T-cell (primary cell): ENCODE measurements around the gene HMGB4. TPM values are rescaled to one million over a fixed set of nuclear protein-coding genes. Genes with fewer than 3 reads are reported as not detected.

Experiments
- ATAC-seq, 4 experiments: fragments of 200-7000 bp in 3 of 4; fragments of 150-1000 bp in 1 of 4; cut with Tn5 transposase; replicated peaks in 1 of 4; 1 replicate in 3 of 4; 2 replicates in 1 of 4; pipeline ENCODE4 v1.10.0; 2021; ENCODE audit warnings: moderate library complexity in 3 of 4, mild to moderate bottlenecking in 2 of 4, moderate number of reproducible peaks in 1 of 4
- CTCF ChIA-PET, 2 donors: fragments of 300-600 bp; sonication (Branson Sonifier 250); formaldehyde crosslinking; loops; one replicate each; lab custom pipeline; 2022; ENCODE audit warnings: antibody characterized with exemption in 2 of 2; lab: Charles Lee
- POLR2A ChIA-PET, 2 donors: fragments of 300-600 bp; sonication (Branson Sonifier 250); formaldehyde crosslinking; loops; one replicate each; lab custom pipeline; 2022; ENCODE audit warnings: antibody characterized with exemption in 2 of 2; lab: Charles Lee
- DNase-seq, 35 experiments: peaks; one replicate each; pipeline versions ENCODE4 v3.0.0 to v3.0.0-alpha.2; 2013 to 2023
- H3K27ac ChIP-seq: one replicate; pipeline ENCODE4 v1.5.1; 2013; ENCODE audit warnings: low read length
- H3K27me3 ChIP-seq, 2 experiments: replicated peaks in 1 of 2; 1 replicate in 1 of 2; 2 replicates in 1 of 2; pipeline versions ENCODE4 v1.6.1 to v1.7.0; 2013; ENCODE audit warnings: low read length in 1 of 2, mixed read lengths in 1 of 2; ENCODE audit not compliant: control insufficient read depth in 2 of 2, insufficient read depth in 2 of 2; ENCODE audit errors: extremely low read depth in 1 of 2
- H3K36me3 ChIP-seq, 2 donors: 1 replicate in 1 of 2; 2 replicates in 1 of 2; pipeline versions ENCODE4 v1.6.1 to v1.7.0; 2013; ENCODE audit warnings: low read length in 1 of 2; ENCODE audit not compliant: control insufficient read depth in 2 of 2, insufficient read depth in 1 of 2; ENCODE audit errors: extremely low read depth in 1 of 2
- H3K4me1 ChIP-seq, 2 experiments: 1 replicate in 1 of 2; 2 replicates in 1 of 2; pipeline versions ENCODE4 v1.6.1 to v1.7.0; 2013; ENCODE audit warnings: low read length in 2 of 2, mixed read lengths in 1 of 2; ENCODE audit not compliant: insufficient read depth in 2 of 2, control insufficient read depth in 1 of 2; ENCODE audit errors: extremely low read depth in 1 of 2
- H3K4me3 ChIP-seq, 2 donors: 1 replicate in 1 of 2; 2 replicates in 1 of 2; pipeline versions ENCODE4 v1.5.1 to v1.7.0; 2013; ENCODE audit warnings: mild to moderate bottlenecking in 2 of 2, low read length in 1 of 2, moderate library complexity in 1 of 2; ENCODE audit not compliant: control insufficient read depth in 1 of 2; ENCODE audit errors: extremely low read depth in 1 of 2
- H3K9me3 ChIP-seq: 2 replicates; pipeline ENCODE4 v1.7.0; 2013
- H3K27ac Mint-ChIP-seq, 2 donors: one replicate each; pipeline ENCODE4 v1.8.0; 2020 to 2021; ENCODE audit warnings: mild to moderate bottlenecking in 2 of 2, mixed read lengths in 2 of 2
- H3K27me3 Mint-ChIP-seq, 2 donors: one replicate each; pipeline ENCODE4 v1.8.0; 2021 to 2022; ENCODE audit warnings: mixed read lengths in 2 of 2
- H3K36me3 Mint-ChIP-seq: one replicate; pipeline ENCODE4 v1.8.0; 2021; ENCODE audit warnings: mixed read lengths
- H3K4me1 Mint-ChIP-seq, 3 donors: one replicate each; pipeline ENCODE4 v1.8.0; 2020 to 2022; ENCODE audit warnings: mixed read lengths in 3 of 3, mild to moderate bottlenecking in 1 of 3
- H3K4me3 Mint-ChIP-seq, 3 donors: one replicate each; pipeline ENCODE4 v1.8.0; 2020 to 2022; ENCODE audit warnings: mild to moderate bottlenecking in 3 of 3, mixed read lengths in 3 of 3, moderate library complexity in 3 of 3
- H3K9me3 Mint-ChIP-seq, 3 donors: one replicate each; pipeline ENCODE4 v1.8.0; 2020 to 2022; ENCODE audit warnings: mixed read lengths in 3 of 3
- WGBS: methylation state at CpG from one replicate; pipeline ENCODE4 v1.1.5; 2013; ENCODE audit warnings: missing lambda C conversion rate; ENCODE audit not compliant: insufficient coverage; 5-methylcytosine and 5-hydroxymethylcytosine counted together
- total RNA-seq, 35 experiments: library from RNA in 6 of 35; stranded (reverse) in 6 of 35; fragments of 120-200 nt in 1 of 35; gene quantifications; one replicate each; pipeline versions ENCODE4 v1.2.1 to v1.2.4 and lab custom pipeline; 2013 to 2026

Gene HMGB4
- total RNA-seq, 5 donors from 2014 or later (not counting 1 experiment from before 2014, with no cell fraction given) = not detected

- ChIA-PET POLR2A (no interaction called here), CTCF (no interaction called here)
- Histone ChIP-seq H3K27ac (no peak overlapping the region), H3K4me1 (no peaks in the 10 kb centered on the region), H3K4me3 (no peak overlapping the region), H3K36me3 (no peaks in the 10 kb centered on the region), H3K9me3 (no peaks in the 10 kb centered on the region), H3K27me3 (peaks cover 0 to 8% of the 10 kb centered on the region in 2 experiments)
- H3K4me1 Mint-ChIP-seq = no peaks in the 10 kb centered on the region
- H3K36me3 Mint-ChIP-seq = no peaks in the 10 kb centered on the region
- H3K27me3 Mint-ChIP-seq = peaks cover 12 to 34% of the 10 kb centered on the region in 2 donors
- H3K4me3 Mint-ChIP-seq = no peak overlapping the region
- H3K9me3 Mint-ChIP-seq = peaks cover 0 to 3% (median 0%) of the 10 kb centered on the region in 3 donors
- DNase-seq (no peak), ATAC-seq (no peak)
- 60% methylated on average over 3 of the region's 5 CpGs for WGBS
- no peak overlapping the region for H3K27ac Mint-ChIP-seq
These were observed 13.2 kb downstream of the HMGB4 start for GRCh38 chr1:33876970-33877650.

GRCh38 chr1:33878392-33878791 lies 14.5 kb downstream of the HMGB4 start:
- WGBS = 65% methylated on average over 2 of the region's 2 CpGs
- H3K4me3 Mint-ChIP-seq = no peak overlapping the region
- no peak overlapping the region for H3K27ac Mint-ChIP-seq
- H3K4me1 Mint-ChIP-seq = no peaks in the 10 kb centered on the region
- H3K27me3 Mint-ChIP-seq = peaks cover 14 to 36% of the 10 kb centered on the region in 2 donors
- Histone ChIP-seq H3K9me3 (no peaks in the 10 kb centered on the region), H3K36me3 (no peaks in the 10 kb centered on the region), H3K27ac (no peak overlapping the region), H3K27me3 (peaks cover 0 to 8% of the 10 kb centered on the region in 2 experiments), H3K4me3 (no peak overlapping the region), H3K4me1 (no peaks in the 10 kb centered on the region)
- no peaks in the 10 kb centered on the region for H3K36me3 Mint-ChIP-seq
- ATAC-seq (no peak), DNase-seq (no peak)
- CTCF ChIA-PET = no interaction called here
- H3K9me3 Mint-ChIP-seq = peaks cover 0 to 3% (median 0%) of the 10 kb centered on the region in 3 donors
- POLR2A ChIA-PET = no interaction called here

- Histone ChIP-seq H3K4me3 (no peak overlapping the region), H3K9me3 (no peaks in the 10 kb centered on the region), H3K4me1 (no peaks in the 10 kb centered on the region), H3K27ac (no peak overlapping the region), H3K36me3 (no peaks in the 10 kb centered on the region), H3K27me3 (peaks cover 0 to 9% of the 10 kb centered on the region in 2 experiments)
- no peaks in the 10 kb centered on the region for H3K9me3 Mint-ChIP-seq
- H3K4me3 Mint-ChIP-seq = no peak overlapping the region
- no peaks in the 10 kb centered on the region for H3K36me3 Mint-ChIP-seq
- no peaks in the 10 kb centered on the region for H3K4me1 Mint-ChIP-seq
- no peak for ATAC-seq
- WGBS = no CpG with 5 or more reads among the region's 2 CpGs
- POLR2A ChIA-PET = no interaction called here
- H3K27ac Mint-ChIP-seq = no peak overlapping the region
- DNase-seq = no peak
- peaks cover 19 to 33% of the 10 kb centered on the region in 2 donors for H3K27me3 Mint-ChIP-seq
- CTCF ChIA-PET = no interaction called here
These were observed 16.4 kb downstream of the HMGB4 start for GRCh38 chr1:33880305-33880704.

- WGBS = 29% methylated on average over 3 of the region's 5 CpGs
- Histone ChIP-seq H3K9me3 (no peaks in the 10 kb centered on the region), H3K27me3 (peaks cover 0 to 6% of the 10 kb centered on the region in 2 experiments), H3K4me1 (no peaks in the 10 kb centered on the region), H3K4me3 (no peak overlapping the region), H3K27ac (no peak overlapping the region), H3K36me3 (no peaks in the 10 kb centered on the region)
- Mint-ChIP-seq H3K9me3 (no peaks in the 10 kb centered on the region), H3K27me3 (peaks cover 15 to 23% of the 10 kb centered on the region in 2 donors), H3K4me3 (no peak overlapping the region), H3K27ac (no peak overlapping the region), H3K4me1 (no peaks in the 10 kb centered on the region), H3K36me3 (no peaks in the 10 kb centered on the region)
- no peak for DNase-seq
- POLR2A ChIA-PET = no interaction called here
- ATAC-seq = no peak
- CTCF ChIA-PET = no interaction called here
These were observed 22.6 kb downstream of the HMGB4 start for GRCh38 chr1:33886496-33886895.

- peaks cover 0 to 3% (median 0%) of the 10 kb centered on the region in 3 donors for H3K9me3 Mint-ChIP-seq
- POLR2A ChIA-PET = no interaction called here
- DNase-seq (no peak), ATAC-seq (no peak)
- 83% methylated on average over 1 of the region's 3 CpGs for WGBS
- peaks cover 9 to 11% of the 10 kb centered on the region in 2 donors for H3K27me3 Mint-ChIP-seq
- no peak overlapping the region for H3K27ac ChIP-seq
- no peaks in the 10 kb centered on the region for H3K36me3 ChIP-seq
- no peak overlapping the region for H3K27ac Mint-ChIP-seq
- no peaks in the 10 kb centered on the region for H3K4me1 ChIP-seq
- H3K27me3 ChIP-seq = peaks cover 0 to 7% of the 10 kb centered on the region in 2 experiments
- H3K4me3 ChIP-seq = no peak overlapping the region
- CTCF ChIA-PET = no interaction called here
- H3K36me3 Mint-ChIP-seq = no peaks in the 10 kb centered on the region
- no peaks in the 10 kb centered on the region for H3K4me1 Mint-ChIP-seq
- H3K9me3 ChIP-seq = no peaks in the 10 kb centered on the region
- no peak overlapping the region for H3K4me3 Mint-ChIP-seq
These were observed 29.4 kb downstream of the HMGB4 start for GRCh38 chr1:33893147-33893830.

GRCh38 chr1:33895396-33895795 lies 31.5 kb downstream of the HMGB4 start:
- Histone ChIP-seq H3K27me3 (peaks cover 0 to 18% of the 10 kb centered on the region in 2 experiments), H3K27ac (no peak overlapping the region), H3K36me3 (no peaks in the 10 kb centered on the region), H3K4me3 (no peak overlapping the region), H3K4me1 (no peaks in the 10 kb centered on the region), H3K9me3 (no peaks in the 10 kb centered on the region)
- H3K9me3 Mint-ChIP-seq = peaks cover 0 to 3% (median 0%) of the 10 kb centered on the region in 3 donors
- peaks cover 9 to 11% of the 10 kb centered on the region in 2 donors for H3K27me3 Mint-ChIP-seq
- H3K27ac Mint-ChIP-seq = no peak overlapping the region
- no peaks in the 10 kb centered on the region for H3K36me3 Mint-ChIP-seq
- ChIA-PET POLR2A (no interaction called here), CTCF (no interaction called here)
- ATAC-seq (no peak), DNase-seq (no peak)
- no peak overlapping the region for H3K4me3 Mint-ChIP-seq
- no peaks in the 10 kb centered on the region for H3K4me1 Mint-ChIP-seq
- WGBS = 83% methylated on average over 7 of the region's 8 CpGs
